OCI-LY1 (cell line): ENCODE results near the gene MSX1.

Experiments
- H2AFZ ChIP-seq: fragments of 200-600 bp; sonication (generic), shearing (Covaris generic); 2 replicates; pipeline ENCODE4 v1.6.0; 2014; ENCODE audit warnings: antibody characterized with exemption, mild to moderate bottlenecking, low read length
- H3F3A ChIP-seq: fragments of 200-600 bp; sonication (generic), shearing (Covaris generic); 2 replicates; pipeline ENCODE4 v1.6.0; 2014; ENCODE audit warnings: mild to moderate bottlenecking, antibody characterized with exemption, low read length, moderate library complexity; ENCODE audit not compliant: insufficient read depth
- H3K27ac ChIP-seq: fragments of 200-600 bp; sonication (generic); 2 replicates; pipeline ENCODE4 v1.5.1; 2014; ENCODE audit warnings: low read length, mixed run types, mild to moderate bottlenecking, low read depth; ENCODE audit not compliant: poor library complexity, severe bottlenecking
- H3K27me3 ChIP-seq: fragments of 200-600 bp; sonication (generic); 2 replicates; pipeline ENCODE4 v1.6.0; 2014; ENCODE audit warnings: antibody characterized with exemption, mild to moderate bottlenecking, low read length, moderate library complexity; ENCODE audit not compliant: insufficient read depth
- H3K36me3 ChIP-seq: fragments of 200-600 bp; sonication (generic); 2 replicates; pipeline ENCODE4 v1.6.1; 2014; ENCODE audit warnings: mild to moderate bottlenecking, antibody characterized with exemption, low read length, moderate library complexity, mixed read lengths; ENCODE audit not compliant: insufficient read depth
- H3K4me1 ChIP-seq: fragments of 200-600 bp; sonication (generic); 2 replicates; pipeline ENCODE4 v1.5.1; 2014; ENCODE audit warnings: mild to moderate bottlenecking, low read length, moderate library complexity; ENCODE audit not compliant: insufficient read depth, severe bottlenecking
- H3K4me2 ChIP-seq: fragments of 200-600 bp; sonication (generic), shearing (Covaris generic); 2 replicates; pipeline ENCODE4 v1.6.1; 2014; ENCODE audit warnings: low read length
- H3K4me3 ChIP-seq: fragments of 200-600 bp; sonication (generic); 2 replicates; pipeline ENCODE4 v1.5.1; 2014; ENCODE audit warnings: low read length, low read depth, mild to moderate bottlenecking, mixed read lengths; ENCODE audit not compliant: poor library complexity, severe bottlenecking
- H3K79me2 ChIP-seq: fragments of 200-600 bp; shearing (Covaris generic); 2 replicates; pipeline ENCODE4 v1.6.1; 2016; ENCODE audit warnings: mixed run types, low read length, mixed read lengths; ENCODE audit not compliant: insufficient read depth
- H3K9ac ChIP-seq: fragments of 200-600 bp; sonication (generic), shearing (Covaris generic); 2 replicates; pipeline ENCODE4 v1.6.1; 2014; ENCODE audit warnings: mild to moderate bottlenecking, low read length, mixed read lengths
- H3K9me2 ChIP-seq: fragments of 200-600 bp; sonication (generic), shearing (Covaris generic); 2 replicates; pipeline ENCODE4 v1.6.1; 2014; ENCODE audit warnings: low read depth, mild to moderate bottlenecking, low read length, mixed read lengths
- H3K9me3 ChIP-seq: fragments of 200-600 bp; shearing (Covaris generic); 2 replicates; pipeline ENCODE4 v1.6.1; 2014; ENCODE audit warnings: low read length, mixed read lengths
- H4K20me1 ChIP-seq: fragments of 200-600 bp; sonication (generic), shearing (Covaris generic); 2 replicates; pipeline ENCODE4 v1.6.0; 2016; ENCODE audit warnings: mild to moderate bottlenecking, low read length; ENCODE audit not compliant: insufficient read depth
- EZH2 ChIP-seq: fragments of 200-600 bp; sonication (generic), shearing (Covaris generic); IDR thresholded peaks from 2 replicates; pipeline ENCODE4 v1.8.0; 2017; ENCODE audit warnings: borderline replicate concordance, mixed run types, mild to moderate bottlenecking, antibody characterized with exemption, low read length, moderate library complexity, mixed read lengths
- TF ChIP-seq, protein P1 (sequence below): fragments of 200-600 bp; sonication (generic), shearing (Covaris generic); IDR thresholded peaks from 2 replicates; pipeline ENCODE4 v1.5.1; 2017; ENCODE audit warnings: mild to moderate bottlenecking, antibody characterized with exemption, low read length, moderate library complexity, mixed read lengths

The MSX1 gene

DNA sequence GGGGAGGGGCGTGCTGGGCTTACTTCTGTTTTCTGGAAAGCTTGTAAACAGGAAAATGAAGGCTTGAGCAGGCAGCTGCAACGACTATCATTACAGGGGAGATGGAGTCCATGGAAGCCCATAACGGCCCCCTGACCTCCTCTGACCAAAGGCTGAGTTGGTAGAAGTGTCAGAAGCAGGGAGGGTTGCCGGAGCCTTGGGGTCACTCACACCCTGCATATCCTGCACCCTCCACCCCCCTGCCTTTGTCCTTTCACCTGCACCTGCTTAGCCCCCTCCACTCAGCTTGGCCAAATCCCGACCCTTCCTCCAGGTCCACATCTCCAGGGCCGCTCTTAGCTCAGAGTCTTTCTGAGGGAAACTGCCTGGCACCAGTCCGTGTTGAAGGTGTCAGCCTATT is 12.5 kb upstream of the MSX1 start:
- no peaks in the 10 kb centered on the region for H3F3A ChIP-seq
- no peaks in the 10 kb centered on the region for H3K9me3 ChIP-seq
- H3K9ac ChIP-seq: no peak overlapping the region
- H3K4me2 ChIP-seq: no peak overlapping the region
- no peak for TF ChIP-seq EZH2
- TF ChIP-seq, protein P1, sequence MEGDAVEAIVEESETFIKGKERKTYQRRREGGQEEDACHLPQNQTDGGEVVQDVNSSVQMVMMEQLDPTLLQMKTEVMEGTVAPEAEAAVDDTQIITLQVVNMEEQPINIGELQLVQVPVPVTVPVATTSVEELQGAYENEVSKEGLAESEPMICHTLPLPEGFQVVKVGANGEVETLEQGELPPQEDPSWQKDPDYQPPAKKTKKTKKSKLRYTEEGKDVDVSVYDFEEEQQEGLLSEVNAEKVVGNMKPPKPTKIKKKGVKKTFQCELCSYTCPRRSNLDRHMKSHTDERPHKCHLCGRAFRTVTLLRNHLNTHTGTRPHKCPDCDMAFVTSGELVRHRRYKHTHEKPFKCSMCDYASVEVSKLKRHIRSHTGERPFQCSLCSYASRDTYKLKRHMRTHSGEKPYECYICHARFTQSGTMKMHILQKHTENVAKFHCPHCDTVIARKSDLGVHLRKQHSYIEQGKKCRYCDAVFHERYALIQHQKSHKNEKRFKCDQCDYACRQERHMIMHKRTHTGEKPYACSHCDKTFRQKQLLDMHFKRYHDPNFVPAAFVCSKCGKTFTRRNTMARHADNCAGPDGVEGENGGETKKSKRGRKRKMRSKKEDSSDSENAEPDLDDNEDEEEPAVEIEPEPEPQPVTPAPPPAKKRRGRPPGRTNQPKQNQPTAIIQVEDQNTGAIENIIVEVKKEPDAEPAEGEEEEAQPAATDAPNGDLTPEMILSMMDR: no peak
- no peaks in the 10 kb centered on the region for H4K20me1 ChIP-seq
- H3K27ac ChIP-seq: no peak overlapping the region
- no peaks in the 10 kb centered on the region for H3K27me3 ChIP-seq
- no peaks in the 10 kb centered on the region for H3K9me2 ChIP-seq
- H3K79me2 ChIP-seq: no peaks in the 10 kb centered on the region
- no peak overlapping the region for H2AFZ ChIP-seq
- H3K4me3 ChIP-seq: no peak overlapping the region
- no peaks in the 10 kb centered on the region for H3K36me3 ChIP-seq
- no peaks in the 10 kb centered on the region for H3K4me1 ChIP-seq

DNA sequence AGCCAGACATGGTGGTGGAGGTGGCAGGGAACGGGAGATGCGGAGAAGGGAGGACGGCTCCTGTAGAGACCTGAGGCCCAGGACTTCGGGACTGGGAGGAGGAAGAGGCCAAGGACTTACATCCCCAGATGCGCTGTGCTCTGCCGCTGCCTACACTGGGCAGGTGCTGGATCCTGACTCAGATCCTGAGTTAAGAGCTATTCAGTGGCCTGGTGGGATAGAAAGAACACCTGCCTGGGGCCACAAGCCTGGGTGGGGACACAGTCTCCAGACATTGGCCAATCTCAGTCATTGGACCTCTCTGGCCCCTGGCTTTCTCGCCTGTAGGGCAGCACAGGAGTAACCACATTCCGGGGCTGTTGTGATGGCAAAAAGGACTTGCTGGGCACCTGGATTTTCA is 10.9 kb upstream of the MSX1 start:
- Histone ChIP-seq H3K4me2 (no peak overlapping the region), H2AFZ (no peak overlapping the region), H4K20me1 (no peaks in the 10 kb centered on the region), H3K9me3 (no peaks in the 10 kb centered on the region), H3K79me2 (no peaks in the 10 kb centered on the region), H3K36me3 (no peaks in the 10 kb centered on the region), H3K4me3 (no peak overlapping the region), H3K9ac (no peak overlapping the region), H3K27me3 (no peaks in the 10 kb centered on the region), H3K4me1 (no peaks in the 10 kb centered on the region), H3F3A (no peaks in the 10 kb centered on the region), H3K27ac (no peak overlapping the region), H3K9me2 (no peaks in the 10 kb centered on the region)
- TF ChIP-seq EZH2: no peak
- TF ChIP-seq, protein P1: no peak

DNA sequence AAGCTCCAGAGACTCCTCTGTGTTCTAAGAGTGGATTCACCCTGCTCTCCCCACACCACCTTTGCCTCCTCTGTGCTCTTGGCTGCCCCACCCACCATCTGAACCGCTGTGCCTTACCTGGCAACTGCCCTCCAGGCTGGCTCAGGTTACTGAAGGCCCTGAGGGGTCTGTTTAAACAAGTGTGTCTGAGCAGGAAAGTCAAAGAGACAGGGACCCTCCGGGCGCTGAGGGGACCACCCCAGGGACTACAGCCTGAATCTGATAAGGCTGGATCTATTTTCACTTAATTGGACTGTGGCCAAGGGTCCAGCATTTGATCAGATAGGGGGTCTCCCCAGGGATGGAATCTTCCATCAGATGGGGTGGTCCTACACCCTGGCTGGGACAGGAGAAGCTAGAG is 10.4 kb upstream of the MSX1 start:
- H3K4me3 ChIP-seq: no peak overlapping the region
- H3K4me2 ChIP-seq: no peak overlapping the region
- no peak overlapping the region for H3K9ac ChIP-seq
- H3K27me3 ChIP-seq: no peaks in the 10 kb centered on the region
- TF ChIP-seq, protein P1: no peak
- no peak for TF ChIP-seq EZH2
- H3K4me1 ChIP-seq: no peaks in the 10 kb centered on the region
- no peaks in the 10 kb centered on the region for H3K9me2 ChIP-seq
- no peaks in the 10 kb centered on the region for H3K9me3 ChIP-seq
- no peaks in the 10 kb centered on the region for H3F3A ChIP-seq
- H2AFZ ChIP-seq: no peak overlapping the region
- H3K79me2 ChIP-seq: no peaks in the 10 kb centered on the region
- H3K36me3 ChIP-seq: no peaks in the 10 kb centered on the region
- H3K27ac ChIP-seq: no peak overlapping the region
- H4K20me1 ChIP-seq: no peaks in the 10 kb centered on the region
